Astrocyte of the spinal cord (primary cell): Measurements from ENCODE around the gene RD3L.

ENCODE experiments used
- DNase-seq: peaks from one replicate; pipeline ENCODE4 v3.0.0; 2011; ENCODE audit warnings: low read depth, low spot score
- H3K4me3 ChIP-seq: 2 replicates; pipeline ENCODE4 v1.5.1; 2011; ENCODE audit warnings: low read depth, mild to moderate bottlenecking, low read length, moderate library complexity
- in situ Hi-C: cut with HindIII; loops from 2 replicates; pipeline ENCODE4 v1.10.0; 2017; ENCODE audit warnings: low sequenced_read_pairs
- TF ChIP-seq, protein P1 (sequence below): IDR thresholded peaks from 2 replicates; pipeline ENCODE4 v1.5.1; 2012; ENCODE audit warnings: low read depth, mild to moderate bottlenecking, low read length, inconsistent platforms

Gene RD3L

DNA sequence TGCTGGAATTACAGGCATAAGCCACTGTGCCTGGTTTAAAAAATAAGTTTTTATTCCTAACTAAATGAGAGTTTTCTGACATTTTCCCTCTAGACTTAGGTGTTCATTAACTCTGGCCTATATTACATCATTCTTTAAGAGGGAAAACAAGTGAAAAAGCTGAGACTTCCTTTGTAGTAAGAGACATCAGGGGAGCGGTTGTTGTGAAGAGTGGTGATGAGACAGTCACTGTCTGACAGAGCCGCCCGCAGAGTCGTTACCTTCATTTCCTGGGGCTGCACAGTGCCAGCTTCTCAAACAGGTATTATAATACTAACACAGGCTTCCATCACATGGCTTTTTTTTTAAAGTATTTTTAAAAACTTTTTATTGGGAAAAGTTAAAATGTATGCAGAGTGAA, 33.7 kb downstream of the RD3L start:
- TF ChIP-seq, protein P1, sequence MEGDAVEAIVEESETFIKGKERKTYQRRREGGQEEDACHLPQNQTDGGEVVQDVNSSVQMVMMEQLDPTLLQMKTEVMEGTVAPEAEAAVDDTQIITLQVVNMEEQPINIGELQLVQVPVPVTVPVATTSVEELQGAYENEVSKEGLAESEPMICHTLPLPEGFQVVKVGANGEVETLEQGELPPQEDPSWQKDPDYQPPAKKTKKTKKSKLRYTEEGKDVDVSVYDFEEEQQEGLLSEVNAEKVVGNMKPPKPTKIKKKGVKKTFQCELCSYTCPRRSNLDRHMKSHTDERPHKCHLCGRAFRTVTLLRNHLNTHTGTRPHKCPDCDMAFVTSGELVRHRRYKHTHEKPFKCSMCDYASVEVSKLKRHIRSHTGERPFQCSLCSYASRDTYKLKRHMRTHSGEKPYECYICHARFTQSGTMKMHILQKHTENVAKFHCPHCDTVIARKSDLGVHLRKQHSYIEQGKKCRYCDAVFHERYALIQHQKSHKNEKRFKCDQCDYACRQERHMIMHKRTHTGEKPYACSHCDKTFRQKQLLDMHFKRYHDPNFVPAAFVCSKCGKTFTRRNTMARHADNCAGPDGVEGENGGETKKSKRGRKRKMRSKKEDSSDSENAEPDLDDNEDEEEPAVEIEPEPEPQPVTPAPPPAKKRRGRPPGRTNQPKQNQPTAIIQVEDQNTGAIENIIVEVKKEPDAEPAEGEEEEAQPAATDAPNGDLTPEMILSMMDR: no peak
- H3K4me3 ChIP-seq: no peak overlapping the region
- in situ Hi-C loops: no loop called here
- DNase-seq: no peak

DNA sequence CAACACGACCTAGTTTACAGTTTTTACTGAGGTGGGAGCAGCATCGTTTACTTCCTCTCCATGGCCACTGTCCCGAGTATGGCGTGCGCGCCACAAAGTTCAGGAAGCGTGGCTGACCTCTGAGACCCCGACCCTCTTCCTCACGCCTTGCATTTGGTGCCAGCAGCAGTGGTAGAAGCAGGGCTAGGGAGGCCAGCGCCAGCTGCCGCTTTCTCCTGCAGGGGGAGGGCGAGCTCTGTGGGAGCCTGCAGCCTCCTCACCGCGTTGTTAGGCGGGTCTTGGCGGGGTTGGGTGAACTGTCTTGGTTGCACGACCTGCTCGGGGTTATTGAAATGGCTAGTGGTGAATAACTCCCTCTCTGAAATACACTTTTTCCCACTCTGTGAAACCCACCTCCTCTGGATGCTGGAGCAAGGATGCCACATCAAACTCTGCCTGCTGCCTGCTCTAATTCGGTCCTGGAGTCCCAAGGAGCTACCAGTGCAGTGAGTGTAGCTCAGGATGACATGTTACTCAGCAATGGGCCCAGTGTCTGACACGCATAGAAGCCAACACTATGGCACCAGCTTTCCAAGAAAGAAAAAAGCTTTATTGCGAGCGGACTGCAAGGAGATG, 36.4 kb downstream of the RD3L start:
- in situ Hi-C loops: no loop called here
- TF ChIP-seq, protein P1: peak; percentile 37
- no peak for DNase-seq
- no peak overlapping the region for H3K4me3 ChIP-seq

- TF ChIP-seq, protein P1: no peak
- DNase-seq: no peak
- in situ Hi-C loops: no loop called here
- H3K4me3 ChIP-seq: no peak overlapping the region
These were observed 37.7 kb downstream of the RD3L start for GRCh38 chr14:103904493-103905107.

- DNase-seq: no peak
- in situ Hi-C loops: no loop called here
- TF ChIP-seq, protein P1: no peak
- no peak overlapping the region for H3K4me3 ChIP-seq
These were observed 42.5 kb downstream of the RD3L start for GRCh38 chr14:103899833-103900232.

GRCh38 chr14:103899316-103899715, 43.0 kb downstream of the RD3L start:
- TF ChIP-seq, protein P1: no peak
- DNase-seq: no peak
- no peak overlapping the region for H3K4me3 ChIP-seq
- in situ Hi-C loops: no loop called here

GRCh38 chr14:103898711-103899110, 43.6 kb downstream of the RD3L start:
- TF ChIP-seq, protein P1: no peak
- in situ Hi-C loops: no loop called here
- no peak for DNase-seq
- no peak overlapping the region for H3K4me3 ChIP-seq
